Heart left ventricle (tissue), 13 donors: ENCODE results near the gene SLC35A2.

Experiments
- CTCF ChIP-seq, 12 donors: fragments of 200-600 bp; sonication (generic) in 4 of 12; IDR thresholded peaks; one replicate each; pipeline versions ENCODE4 v1.5.0 to v1.8.0; 2018 to 2022; ENCODE audit warnings: antibody characterized with exemption in 12 of 12, mild to moderate bottlenecking in 5 of 12
- POLR2A ChIP-seq, 2 donors: fragments of 450-650 bp; IDR thresholded peaks; one replicate each; pipeline ENCODE4 v1.6.1; 2017; ENCODE audit warnings: antibody characterized with exemption in 2 of 2, mild to moderate bottlenecking in 2 of 2, moderate library complexity in 2 of 2
- donor health status: ischemic (EF 13 %, LVEDD 7.1; RV severe dilation, severe dysfunction).
- donor health status: DM: no; HTN: yes; CAD: no.
- donor health status: DM: no; HTN: no; CAD: no.
- donor health status: ischemic (EF 25% LVEDD 6.9; RV normal size, moderate dysfunction).
- donor health status: ischemic (EF 25% LVEDD 5.7; RV mildly dilated, moderate dysfunction).
- donor health status: ischemic (EF 35%, LVEDD 5.7; RV mildly dilated, moderate dysfunction).
- donor health status: nonischemic (EF 11% LVEDD 7.7; RV severe dilation, severe dysfunction).
- donor health status: DM: yes; HTN: yes; CAD: no.
- donor health status: PGD.
- donor health status: ischemic (EF 29% LVEDD 5.4; RV normal size, mild dysfunction).
- donor health status: nonischemic (EF 23%, LVEDD 6.1; RV moderate dilation, normal function).

DNA sequence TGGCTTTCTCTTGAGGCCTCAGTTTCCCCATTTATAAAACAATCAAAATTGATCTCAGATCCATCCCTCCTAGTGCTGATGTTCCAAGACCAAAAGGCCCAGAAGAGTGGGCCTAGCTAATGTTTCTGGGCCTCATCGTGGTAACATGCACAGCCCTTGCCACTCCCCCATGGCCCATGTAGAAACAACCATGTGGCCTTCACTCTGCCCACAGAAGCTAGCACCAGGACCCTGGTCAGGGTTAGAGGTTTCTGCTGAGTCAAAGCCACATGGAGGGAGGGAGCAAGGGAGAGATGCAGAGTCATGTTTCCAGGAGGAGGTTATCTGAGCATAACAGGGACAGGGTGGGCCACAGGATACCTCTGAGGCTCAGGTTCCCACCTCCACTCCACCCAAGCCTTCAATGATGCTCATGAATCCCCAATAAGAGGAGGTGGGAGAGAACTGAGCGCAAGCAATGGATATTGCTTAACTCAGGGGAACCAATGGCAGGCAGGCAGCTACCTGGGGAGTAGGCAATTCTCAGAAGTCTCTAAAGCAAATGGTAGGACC is 29.0 kb upstream of the SLC35A2 start:
- TF ChIP-seq POLR2A (IDR thresholded peaks at IDR 0.05) (no peak), CTCF (IDR thresholded peaks at IDR 0.05) (no peak)
